ENCODE data around the gene KNSTRN. TPM values are rescaled to one million over a fixed set of nuclear protein-coding genes. Genes with fewer than 3 reads are reported as not detected.

KNSTRN gene
- total RNA-seq, 1 donor from 2014 or later = 25.6 TPM

DNA sequence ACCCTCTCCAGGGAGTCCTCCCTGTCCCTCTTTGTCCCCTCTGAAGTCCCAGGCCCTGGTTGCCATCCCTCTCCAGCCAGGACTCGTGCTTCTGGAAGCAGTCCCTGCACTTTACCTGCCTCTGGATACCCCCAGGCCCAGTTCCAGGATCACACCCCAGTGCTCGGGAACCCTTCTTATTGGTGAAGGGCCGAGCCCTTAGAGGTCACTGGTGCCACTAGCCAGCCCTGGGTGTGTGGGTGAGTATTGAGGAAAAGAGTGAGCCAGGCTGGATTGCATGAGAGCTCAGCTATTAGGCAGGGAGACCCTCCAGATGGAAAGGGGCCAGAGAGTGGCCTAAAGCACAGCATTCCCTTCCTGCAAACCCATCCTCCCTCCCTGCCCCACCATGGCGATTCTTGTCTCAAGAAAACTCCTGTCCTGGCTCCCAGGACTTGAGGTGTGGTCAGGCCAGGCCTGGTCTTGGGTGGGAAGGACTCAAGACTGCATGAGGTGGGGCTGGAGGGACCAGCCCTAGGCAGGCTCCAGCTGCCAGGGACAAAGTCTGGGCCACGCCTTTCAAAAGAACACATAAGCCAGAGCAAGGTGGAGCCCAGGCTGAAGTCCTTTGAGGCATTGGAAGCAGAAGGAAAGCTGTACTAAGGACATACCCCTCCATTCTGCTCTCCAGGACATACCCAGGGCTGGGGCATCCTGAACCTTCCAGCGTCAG lies 36.5 kb upstream of the KNSTRN start:
- no peak for DNase-seq

DNA sequence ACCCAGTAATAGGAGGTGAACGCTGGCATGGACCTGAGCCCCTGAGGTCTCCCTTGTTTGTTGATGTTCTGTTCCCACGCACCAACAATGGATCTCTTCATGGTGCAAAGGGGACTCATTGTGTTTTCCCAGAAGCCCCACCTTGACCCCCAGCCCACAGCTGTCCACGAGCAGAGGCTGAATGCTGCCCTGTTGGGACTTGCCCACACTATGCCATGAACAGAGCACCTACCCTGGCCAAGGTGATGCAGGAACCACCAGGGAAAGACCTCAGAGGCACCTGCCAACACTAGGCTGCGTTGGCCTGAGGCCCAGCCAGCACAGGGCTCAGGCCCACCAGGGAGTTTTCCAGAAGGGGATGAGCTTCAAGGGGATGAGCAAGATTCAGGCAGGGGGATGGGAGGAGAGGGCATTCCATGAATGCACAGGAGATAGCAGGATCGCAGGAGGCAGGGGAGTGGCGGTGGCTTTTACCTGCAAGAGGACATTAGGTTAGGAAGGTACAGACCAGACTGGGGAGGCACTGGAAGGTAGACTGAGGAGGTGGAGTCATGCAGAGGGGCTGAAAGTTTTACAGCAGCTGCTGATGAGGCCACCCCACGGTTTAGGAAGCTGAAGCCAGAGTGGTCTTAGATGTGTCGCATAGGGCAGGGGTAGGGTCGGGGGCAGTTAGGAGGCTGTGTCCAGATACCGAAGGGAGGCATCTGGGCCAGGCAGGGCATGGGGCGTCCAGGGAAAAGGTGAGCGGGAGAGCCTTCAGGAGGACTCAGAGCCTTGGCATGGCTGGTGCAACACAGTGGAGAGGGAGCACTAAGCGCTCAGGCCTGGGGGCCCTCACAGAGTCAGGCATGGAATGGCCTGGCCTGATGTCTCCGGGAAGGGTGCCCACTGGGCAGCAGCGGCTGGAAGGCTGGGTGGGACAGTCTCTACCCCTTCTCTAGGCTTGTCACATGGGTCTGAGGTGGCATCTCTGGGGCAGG lies 35.7 kb upstream of the KNSTRN start:
- no peak for DNase-seq

DNA sequence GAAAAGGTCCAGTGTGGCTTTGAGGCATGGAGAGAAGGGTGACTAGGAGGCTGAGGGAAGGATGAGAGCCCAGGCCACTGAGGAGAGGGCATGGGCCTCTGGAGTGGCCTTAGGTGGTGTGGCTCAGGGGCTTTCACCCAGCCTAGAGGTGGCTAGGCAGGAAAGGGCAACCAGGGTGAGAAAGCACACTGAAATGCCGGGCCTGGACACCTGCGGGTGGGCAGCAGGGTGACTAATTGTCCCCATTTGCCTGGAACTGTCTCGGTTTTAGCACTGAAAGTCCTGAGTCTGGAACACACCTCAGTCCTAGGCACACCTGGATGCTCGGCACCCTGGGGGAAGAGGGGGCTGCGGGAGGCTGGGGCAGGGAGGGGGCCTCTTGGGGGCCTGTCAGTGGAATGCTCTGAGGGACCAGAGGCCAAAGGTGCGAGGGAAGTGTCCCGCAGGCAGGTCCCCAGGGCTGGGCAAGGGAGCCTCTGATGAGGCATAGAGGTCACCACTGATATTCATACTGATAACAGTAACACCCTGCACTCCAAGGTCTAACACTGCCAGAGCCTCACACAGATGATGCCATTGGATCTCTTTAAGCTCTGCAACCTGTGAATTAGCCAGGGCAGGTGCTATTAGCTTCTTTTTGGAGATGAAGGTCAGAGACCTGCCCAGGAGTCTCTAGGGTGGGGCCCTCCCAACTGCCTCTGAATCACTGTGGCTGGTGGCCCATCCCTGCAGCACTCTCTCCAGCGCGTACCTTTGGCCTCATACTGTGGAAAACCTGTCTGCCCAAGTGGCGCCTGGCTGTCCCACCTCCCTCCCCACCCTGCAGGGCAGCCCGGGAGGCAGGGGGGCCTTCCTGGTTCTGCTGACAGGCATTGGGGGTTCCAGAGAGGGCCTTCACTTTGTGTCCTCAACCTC lies 34.7 kb upstream of the KNSTRN start:
- DNase-seq = no peak

DNA sequence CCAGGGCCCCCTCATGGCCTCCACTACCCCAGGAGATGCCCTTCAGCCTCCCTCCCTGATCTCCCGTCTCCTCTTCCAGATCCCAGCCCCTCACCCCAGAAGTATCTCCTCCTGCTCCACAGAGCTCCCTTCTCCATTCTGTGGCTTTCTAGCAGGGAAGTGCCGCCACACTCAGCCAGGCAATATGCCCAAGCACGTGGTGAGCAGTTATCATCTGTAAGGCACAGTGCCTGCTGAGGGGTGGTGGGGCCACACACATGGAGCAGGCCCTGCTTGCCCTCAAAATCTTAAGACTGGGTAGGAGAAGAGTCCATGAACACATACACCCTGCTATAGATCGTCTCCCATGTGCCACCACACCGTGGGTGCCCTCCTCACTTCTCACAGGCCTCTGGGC lies 34.0 kb upstream of the KNSTRN start:
- no peak for DNase-seq

DNA sequence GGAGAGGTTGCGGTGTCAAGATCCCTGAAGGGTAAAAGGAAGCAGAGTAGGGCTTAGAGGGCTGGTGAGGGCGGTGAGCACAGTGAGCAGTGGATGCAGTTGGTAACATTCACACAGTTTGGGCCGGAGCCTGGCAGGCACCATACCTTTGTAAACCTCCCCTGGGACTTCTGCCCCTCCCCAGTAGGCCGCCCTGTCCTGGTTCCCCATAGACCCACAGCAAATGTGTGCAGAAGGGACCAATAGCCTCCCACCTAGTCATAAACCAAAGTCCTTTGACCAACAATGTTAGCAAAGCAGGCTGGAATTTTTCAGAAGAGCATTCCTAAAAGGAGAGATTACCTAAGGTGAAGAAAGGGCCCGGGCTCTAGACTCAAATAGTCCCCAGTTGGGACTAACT lies 33.4 kb upstream of the KNSTRN start:
- no peak for DNase-seq

DNA sequence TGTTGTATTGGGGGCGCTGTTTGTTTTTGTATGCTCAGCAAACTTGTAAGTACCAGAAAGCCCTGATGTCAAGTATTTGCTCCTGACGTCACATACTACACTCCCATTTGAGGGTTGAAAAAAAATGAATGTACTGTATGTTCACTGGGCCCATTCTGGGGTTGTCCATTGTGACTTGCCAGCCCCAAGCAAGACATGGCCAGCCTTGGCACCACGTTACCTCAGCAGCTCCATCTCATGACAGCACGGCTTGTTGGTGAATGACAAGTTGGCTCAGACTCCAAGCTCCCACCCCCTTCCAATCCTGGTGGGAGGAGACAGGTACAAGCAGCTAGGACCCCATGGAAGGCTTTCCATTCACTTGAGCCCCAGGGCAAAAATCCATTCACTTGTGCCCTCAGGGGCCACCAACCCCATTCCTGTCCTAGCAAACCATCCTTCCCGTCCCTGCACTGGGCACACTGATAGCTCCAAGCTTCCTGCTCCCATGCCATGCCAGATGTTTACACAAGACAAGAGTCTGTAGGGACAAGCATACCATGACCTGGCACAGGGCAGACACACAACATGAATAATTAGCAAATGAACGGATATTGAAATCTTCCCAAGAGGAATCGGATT lies 30.1 kb upstream of the KNSTRN start:
- no peak for DNase-seq

DNA sequence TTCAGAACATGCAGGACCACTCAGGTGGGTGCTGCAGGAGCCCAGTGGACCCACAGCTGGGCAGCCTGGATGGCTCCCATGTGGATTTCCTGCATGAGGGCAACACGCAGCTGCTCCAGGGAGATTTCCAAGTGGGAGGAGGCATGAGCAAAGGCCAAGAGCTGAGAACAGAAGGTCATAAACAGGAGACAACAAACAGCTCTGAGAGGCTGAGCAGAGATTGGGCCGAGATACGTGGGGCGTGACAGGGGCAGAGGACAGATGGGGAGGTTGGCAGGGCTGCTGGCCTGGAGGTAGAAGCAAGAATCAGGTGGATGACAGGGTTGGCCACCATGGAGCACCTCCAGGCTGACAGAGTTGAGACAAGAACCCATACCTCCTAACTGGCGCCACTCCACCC lies 28.8 kb upstream of the KNSTRN start:
- DNase-seq = no peak

DNA sequence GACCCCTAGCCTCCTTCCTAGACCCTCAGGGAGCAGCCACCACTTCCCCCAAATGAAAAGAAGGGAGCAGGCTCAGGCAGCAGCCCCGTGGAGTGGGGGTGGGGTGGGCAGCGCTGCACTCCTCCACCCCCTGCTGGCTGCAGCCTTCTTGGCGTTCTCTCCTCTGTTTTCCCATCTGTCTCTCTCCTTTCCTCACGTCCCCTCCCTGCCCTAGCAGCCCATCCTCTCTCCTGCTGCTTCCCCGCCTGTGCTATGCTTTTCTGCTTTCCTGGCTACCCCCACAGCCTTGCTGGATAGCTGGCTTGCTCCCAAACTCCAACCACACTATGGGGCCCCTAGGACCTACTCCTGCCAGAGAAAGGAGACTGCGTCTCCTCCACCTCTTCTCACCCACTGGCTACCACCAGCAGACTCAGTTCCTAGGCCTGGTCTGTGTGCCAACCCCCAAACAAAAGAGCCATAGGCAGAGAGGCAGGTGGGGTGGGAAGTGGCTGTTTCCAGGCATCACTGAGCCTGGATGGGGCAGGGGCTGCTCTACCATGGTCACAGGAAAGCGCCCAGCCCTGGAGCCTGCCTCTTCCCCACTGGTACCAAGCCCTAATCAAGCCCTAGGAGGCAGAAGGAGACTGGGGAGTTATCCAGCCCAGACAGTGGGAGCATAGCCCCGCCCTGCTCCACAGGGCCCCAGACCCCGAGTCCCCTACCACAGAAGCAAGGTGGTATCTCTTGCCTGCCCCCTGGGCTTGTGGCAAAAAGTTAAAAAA lies 27.9 kb upstream of the KNSTRN start:
- peak; percentile 58 for DNase-seq

DNA sequence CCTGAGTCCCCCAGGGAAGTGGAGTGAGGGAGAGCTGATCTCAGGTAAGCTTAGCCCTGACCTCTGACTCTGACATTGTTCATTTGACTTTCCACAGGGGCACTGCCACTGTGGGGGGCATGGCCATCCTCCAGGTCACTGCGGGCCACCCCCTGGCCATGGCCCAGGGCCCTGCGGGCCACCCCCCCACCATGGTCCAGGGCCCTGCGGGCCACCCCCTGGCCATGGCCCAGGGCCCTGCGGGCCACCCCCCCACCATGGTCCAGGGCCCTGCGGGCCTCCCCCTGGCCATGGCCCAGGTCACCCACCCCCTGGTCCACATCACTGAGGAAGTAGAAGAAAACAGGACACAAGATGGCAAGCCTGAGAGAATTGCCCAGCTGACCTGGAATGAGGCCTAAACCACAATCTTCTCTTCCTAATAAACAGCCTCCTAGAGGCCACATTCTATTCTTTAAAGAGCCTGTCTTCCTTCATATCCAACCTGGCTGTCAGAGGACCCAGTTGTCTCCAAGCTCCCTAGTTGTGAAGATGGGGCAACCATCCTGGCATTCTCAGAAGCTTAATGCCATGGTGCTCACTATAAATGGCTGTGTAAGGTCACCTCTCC lies 26.4 kb upstream of the KNSTRN start:
- DNase-seq = no peak

DNA sequence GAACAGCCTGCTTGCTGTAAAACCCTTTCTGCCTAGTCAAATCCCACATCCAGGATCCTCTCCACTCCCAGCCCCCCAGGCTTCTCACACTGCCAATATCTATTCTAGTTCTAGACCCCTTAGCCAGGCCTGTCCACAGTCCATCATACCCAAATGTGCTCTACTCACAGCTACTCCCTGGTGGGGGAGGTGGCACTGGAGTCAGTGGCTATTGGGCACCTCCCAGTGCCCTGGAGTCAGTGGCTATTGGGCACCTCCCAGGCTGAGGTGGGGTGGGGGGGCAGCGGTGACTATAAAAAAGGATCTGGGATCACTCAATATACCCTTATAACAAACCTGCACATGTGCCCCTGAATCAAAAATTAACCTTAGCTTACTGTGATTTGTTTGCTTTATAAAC lies 25.3 kb upstream of the KNSTRN start:
- DNase-seq = no peak

DNA sequence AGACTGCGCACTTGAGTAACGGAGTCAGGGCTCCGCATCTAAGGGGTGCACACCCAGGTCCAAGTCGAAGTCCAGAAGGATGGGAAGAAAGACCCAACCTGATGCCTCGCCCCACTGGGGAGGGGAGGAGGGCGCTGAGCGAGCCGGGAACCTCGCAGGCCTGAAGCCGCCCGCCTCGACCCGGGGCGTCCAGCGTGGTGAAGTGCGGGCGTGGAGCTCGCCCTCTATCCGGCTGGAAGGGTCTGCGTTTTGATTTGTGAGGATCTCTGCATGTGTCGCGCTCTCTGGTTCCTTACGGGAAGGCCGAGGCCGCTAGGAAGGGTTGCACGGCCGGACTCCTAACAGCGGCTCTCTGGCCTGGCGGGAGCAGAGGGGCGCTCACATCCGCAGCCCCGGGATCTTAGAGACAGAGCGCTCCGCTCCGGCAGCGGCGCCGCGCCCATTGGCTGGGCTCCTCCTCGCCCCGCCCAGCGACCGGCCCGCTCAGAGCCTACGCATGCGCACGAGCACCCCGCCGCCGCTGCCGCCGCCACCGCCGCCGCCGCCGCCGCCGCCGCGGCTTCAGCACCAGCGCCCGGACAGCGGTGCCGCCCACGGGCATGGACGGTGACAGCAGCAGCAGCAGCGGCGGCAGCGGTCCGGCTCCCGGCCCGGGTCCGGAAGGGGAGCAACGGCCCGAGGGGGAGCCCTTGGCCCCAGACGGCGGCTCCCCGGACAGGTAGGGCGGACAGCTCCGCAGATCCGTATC lies 24.6 kb upstream of the KNSTRN start, which contains the start of gene DISP2:
Gene DISP2, plus strand, starts transcription at position 497 of the 748 bp plus-strand sequence. Its CDS starts 103 bp downstream, at position 600.
- peak; percentile 93 for DNase-seq

DNA sequence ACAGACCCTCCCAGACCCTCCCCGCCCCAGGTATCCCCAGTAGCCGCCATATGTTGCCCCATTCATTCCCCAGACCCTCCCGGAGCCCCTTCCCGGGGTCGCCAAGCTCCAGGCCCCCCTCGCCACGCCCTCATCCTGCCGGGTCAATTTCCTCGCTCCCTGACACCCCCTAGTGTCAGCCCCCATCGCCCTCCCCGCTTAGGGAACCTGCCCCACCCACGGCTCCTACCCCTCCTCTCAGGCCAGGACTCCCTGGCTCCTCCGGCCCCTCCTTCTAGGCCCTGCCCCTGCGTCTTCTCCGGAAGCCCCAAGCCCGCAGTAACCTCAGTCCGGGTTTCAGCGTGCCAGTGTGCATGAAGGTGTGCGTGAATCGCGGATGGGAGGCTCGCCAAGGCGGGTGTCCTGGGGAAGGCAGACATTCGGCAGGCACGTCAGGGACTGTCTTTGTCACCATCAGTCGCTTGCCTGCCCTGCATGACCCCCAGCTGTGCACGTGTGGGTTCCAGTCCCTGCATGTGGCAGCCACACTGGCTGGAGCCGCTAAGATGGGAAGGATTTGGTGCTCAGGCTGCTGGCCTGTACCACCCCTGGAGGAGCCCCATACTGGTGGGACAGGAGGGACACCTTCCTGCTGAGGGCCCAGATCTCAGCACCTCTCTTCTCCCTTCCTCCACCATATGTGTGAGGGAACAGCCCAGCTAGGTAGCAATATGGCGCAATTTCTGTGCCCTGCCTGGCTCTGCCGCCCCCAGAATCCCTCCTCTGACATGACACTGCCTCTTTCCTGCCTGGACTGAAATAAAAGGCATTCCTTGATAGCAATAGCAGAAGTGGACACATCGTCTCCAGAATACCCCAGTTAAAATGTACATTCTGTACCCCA lies 23.8 kb upstream of the KNSTRN start:
- no peak for DNase-seq

DNA sequence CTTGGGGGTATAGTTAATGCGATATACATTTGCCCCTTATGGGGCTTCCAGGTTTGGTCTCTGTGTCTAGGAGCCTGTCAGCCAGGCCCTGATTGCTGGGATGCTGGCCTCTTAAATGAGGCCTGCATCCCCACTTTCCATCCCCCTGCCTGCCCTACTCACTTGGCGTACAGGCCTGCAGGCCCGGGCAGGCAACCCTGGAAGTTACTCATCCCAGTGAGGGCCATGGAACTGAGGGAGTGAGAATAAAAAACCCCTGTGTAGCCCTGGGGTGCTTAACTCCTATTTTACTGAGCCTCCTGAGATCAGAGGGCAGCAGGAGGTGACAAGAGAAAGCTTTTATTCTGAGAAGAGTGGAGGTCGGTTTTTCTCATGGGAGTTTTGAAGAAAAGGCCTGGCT lies 22.5 kb upstream of the KNSTRN start:
- DNase-seq = no peak

DNA sequence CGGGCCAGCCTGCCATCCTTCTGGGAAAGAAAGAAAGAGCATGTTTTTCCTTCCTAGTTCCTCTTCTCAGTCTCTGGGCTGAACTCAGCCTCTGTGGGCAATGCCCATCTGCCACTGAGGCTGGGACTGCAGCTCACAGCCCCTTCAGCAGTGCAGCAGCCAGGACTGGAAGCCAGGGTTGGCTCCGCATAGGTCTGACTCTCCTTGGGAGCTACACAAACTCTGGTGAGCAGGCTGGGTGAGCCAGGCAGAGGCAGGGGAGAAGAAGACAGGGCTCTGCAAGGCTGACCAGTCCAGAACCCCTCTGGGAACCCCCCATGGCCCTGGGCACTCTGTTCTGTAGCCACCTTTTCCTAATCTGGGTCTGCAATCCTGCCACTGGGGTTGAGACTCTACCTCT lies 20.9 kb upstream of the KNSTRN start:
- DNase-seq = no peak

DNA sequence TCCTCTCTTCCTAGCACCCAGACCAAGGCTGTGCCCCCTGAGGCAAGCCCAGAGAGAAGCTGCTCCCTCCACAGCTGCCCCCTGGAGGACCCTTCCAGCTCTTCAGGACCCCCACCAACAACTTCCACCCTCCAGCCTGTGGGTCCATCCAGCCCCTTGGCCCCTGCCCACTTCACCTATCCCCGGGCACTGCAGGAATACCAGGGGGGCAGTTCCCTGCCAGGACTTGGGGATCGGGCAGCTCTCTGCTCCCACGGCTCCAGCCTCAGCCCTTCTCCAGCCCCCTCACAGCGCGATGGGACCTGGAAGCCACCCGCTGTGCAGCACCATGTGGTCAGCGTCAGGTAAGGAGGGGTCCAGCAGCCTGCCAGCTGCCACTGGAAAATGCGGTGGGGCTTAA lies 18.9 kb upstream of the KNSTRN start:
- no peak for DNase-seq

DNA sequence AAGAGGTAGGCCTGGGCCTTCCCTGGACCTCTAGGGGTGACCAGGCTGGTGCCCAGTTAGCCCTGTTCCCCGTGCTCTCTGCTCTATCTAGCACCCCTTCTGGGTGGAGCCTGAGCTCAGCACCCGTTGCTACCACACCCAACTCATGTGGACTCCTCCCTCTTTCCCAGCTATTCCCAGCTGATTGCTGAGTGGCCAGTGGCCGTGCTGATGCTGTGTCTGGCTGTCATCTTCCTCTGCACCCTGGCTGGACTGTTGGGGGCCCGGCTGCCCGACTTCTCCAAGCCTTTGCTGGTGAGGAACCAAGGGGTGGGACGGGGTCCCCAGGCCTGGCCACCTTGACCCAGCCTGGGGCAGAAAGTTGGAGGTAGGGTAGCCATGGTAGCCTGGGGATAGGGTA lies 18.3 kb upstream of the KNSTRN start:
- DNase-seq = no peak

DNA sequence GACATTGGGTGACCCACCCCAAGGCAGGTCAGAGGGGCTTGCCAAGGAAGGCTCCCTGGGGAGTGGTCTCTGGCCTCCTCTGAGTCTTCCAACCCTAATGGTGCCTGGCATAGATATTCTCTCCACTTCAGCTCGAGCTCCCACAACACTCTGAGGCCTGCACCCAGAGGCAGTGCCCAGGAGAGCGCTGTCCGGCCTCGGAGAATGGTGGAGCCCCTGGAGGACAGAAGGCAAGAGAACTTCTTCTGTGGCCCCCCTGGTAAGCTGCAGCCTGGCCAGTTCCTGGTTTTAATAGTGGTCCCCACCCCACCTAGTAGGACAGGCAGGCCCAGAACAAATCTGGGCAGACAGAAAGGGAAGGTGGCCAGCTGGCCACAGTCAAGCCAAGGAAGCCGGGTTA lies 17.5 kb upstream of the KNSTRN start:
- no peak for DNase-seq

DNA sequence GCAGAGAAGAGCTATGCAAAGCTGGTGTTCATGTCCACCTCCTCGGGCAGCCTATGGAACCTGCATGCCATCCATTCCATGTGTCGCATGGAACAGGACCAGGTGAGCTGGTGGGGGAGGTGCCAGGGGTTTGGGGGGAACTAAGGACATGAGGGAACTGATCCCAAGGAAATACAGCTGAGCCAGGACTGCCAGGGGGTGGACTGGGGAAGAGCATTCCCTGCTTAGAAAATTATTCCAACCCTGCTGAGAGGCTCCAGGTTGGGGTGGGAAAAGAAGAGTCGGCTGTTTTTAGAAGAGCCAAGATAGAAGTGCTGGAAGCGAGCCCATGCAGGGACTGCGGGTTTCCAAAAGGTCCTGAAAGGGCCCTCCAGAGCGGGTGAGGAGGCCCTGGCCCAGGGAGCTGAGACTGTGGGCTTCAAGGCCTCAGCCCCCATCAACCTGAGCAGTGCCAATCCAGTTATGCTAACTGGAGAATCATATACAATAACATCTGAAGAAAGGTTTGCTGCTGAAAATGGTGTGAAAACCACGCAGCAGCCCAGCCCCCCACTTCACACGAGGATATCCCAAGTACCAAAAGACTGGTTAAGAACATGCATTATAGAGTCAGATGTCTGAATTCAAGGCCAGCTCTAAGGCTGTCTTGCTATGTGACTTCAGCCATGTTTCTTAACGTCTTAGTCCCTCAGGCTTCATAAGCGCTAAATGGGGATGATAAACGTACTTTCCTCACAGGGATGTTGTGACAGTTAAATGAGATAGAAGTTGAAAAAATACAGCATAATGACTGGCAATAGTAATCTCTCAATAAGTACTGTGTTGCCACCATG lies 16.7 kb upstream of the KNSTRN start:
- no peak for DNase-seq

All from tongue (tissue), 2 donors.